Endothelial cell of umbilical vein (primary cell): ENCODE data around the gene RPS19BP1. TPM values are rescaled to one million over a fixed set of nuclear protein-coding genes. Genes with fewer than 3 reads are reported as not detected.

ENCODE experiments used
- BruUV-seq: library from RNA; stranded (reverse); fragments of 400-500 nt; replicated peaks from 2 replicates; lab custom pipeline; 2021; lab: Mats Ljungman, UMichigan
- CTCF ChIA-PET: fragments of 300-600, 350-600 bp; sonication (Branson Sonifier 250); formaldehyde crosslinking; loops from one replicate; lab custom pipeline; 2021; ENCODE audit warnings: antibody characterized with exemption, inconsistent platforms; lab: Charles Lee
- POLR2A ChIA-PET: fragments of 300-600, 350-600 bp; sonication (Branson Sonifier 250); formaldehyde crosslinking; loops from one replicate; lab custom pipeline; 2021; ENCODE audit warnings: antibody characterized with exemption, inconsistent platforms; lab: Charles Lee
- DNase-seq: peaks from one replicate; pipeline ENCODE4 v3.0.0-alpha.2; 2011; ENCODE audit warnings: low read depth, low spot score
- FAIRE-seq: peaks from 2 replicates; lab custom pipeline; 2011; peaks lifted over from hg19 to GRCh38; lab: Jason Lieb, UNC
- H2AFZ ChIP-seq: 2 replicates; pipeline ENCODE4 v1.6.0; 2012; ENCODE audit warnings: low read depth, low read length, control low read depth, inconsistent platforms
- H3K27ac ChIP-seq: 2 replicates; pipeline ENCODE4 v1.5.1; 2011; ENCODE audit warnings: low read depth, mild to moderate bottlenecking, control low read depth, low read length, moderate library complexity; ENCODE audit not compliant: insufficient read depth
- H3K27me3 ChIP-seq, 2 experiments: 2 replicates each; pipeline versions ENCODE4 v1.6.0 to v1.6.1; 2011; ENCODE audit warnings: low read length in 2 of 2, mixed read lengths in 1 of 2; ENCODE audit not compliant: control insufficient read depth in 2 of 2, insufficient read depth in 2 of 2
- H3K36me3 ChIP-seq, 2 experiments: 2 replicates in 1 of 2; 3 replicates in 1 of 2; pipeline ENCODE4 v1.5.1; 2011; ENCODE audit warnings: low read length in 2 of 2, mild to moderate bottlenecking in 1 of 2, moderate library complexity in 1 of 2; ENCODE audit not compliant: control insufficient read depth in 2 of 2, insufficient read depth in 2 of 2; ENCODE audit errors: extremely low read depth in 1 of 2
- H3K4me1 ChIP-seq: 3 replicates; pipeline ENCODE4 v1.5.1; 2011; ENCODE audit warnings: mild to moderate bottlenecking, low read length; ENCODE audit not compliant: control insufficient read depth, insufficient read depth; ENCODE audit errors: extremely low read depth
- H3K4me2 ChIP-seq: 2 replicates; pipeline ENCODE4 v1.6.1; 2011; ENCODE audit warnings: low read length, control low read depth, mixed read lengths; ENCODE audit not compliant: insufficient read depth
- H3K4me3 ChIP-seq, 3 experiments: fragments of 200-600 bp in 1 of 3; sonication (generic), shearing (Covaris generic) in 1 of 3; replicated peaks in 1 of 3; 2 replicates each; pipeline ENCODE4 v1.5.1; 2011 to 2016; ENCODE audit warnings: control low read depth in 3 of 3, low read length in 3 of 3, mild to moderate bottlenecking in 2 of 3, inconsistent platforms in 1 of 3, low read depth in 1 of 3, moderate library complexity in 1 of 3; ENCODE audit not compliant: insufficient read depth in 1 of 3
- H3K79me2 ChIP-seq: 2 replicates; pipeline ENCODE4 v1.6.0; 2012; ENCODE audit warnings: low read length, inconsistent platforms; ENCODE audit not compliant: control insufficient read depth, insufficient read depth
- H3K9ac ChIP-seq: replicated peaks from 2 replicates; pipeline ENCODE3; 2011; ENCODE audit warnings: low read length, control low read depth; ENCODE audit not compliant: insufficient read depth; ENCODE audit errors: extremely low read depth
- H3K9me1 ChIP-seq: replicated peaks from 3 replicates; pipeline ENCODE4 v1.6.0; 2011; ENCODE audit warnings: mild to moderate bottlenecking, low read length; ENCODE audit not compliant: control insufficient read depth, insufficient read depth; ENCODE audit errors: extremely low read depth
- H3K9me3 ChIP-seq: replicated peaks from 2 replicates; pipeline ENCODE4 v1.5.1; 2012; ENCODE audit warnings: low read length, inconsistent platforms; ENCODE audit not compliant: control insufficient read depth, insufficient read depth
- H4K20me1 ChIP-seq: replicated peaks from 2 replicates; pipeline ENCODE3; 2011; ENCODE audit warnings: mild to moderate bottlenecking, low read length; ENCODE audit not compliant: control insufficient read depth, insufficient read depth; ENCODE audit errors: extremely low read depth
- EZH2 ChIP-seq: IDR thresholded peaks from 2 replicates; pipeline ENCODE4 v1.6.1; 2012; ENCODE audit warnings: borderline replicate concordance, low read depth, mild to moderate bottlenecking, moderate library complexity, low read length, inconsistent platforms; ENCODE audit not compliant: severe bottlenecking
- FOS ChIP-seq: IDR thresholded peaks from 2 replicates; pipeline ENCODE4 v1.6.1; 2011; ENCODE audit warnings: mild to moderate bottlenecking, low read length, moderate library complexity, borderline replicate concordance; ENCODE audit not compliant: insufficient read depth
- GATA2 ChIP-seq: IDR thresholded peaks from 2 replicates; pipeline ENCODE4 v1.7.0; 2011; ENCODE audit warnings: low read depth, mild to moderate bottlenecking, moderate library complexity, mixed read lengths, low read length; ENCODE audit not compliant: insufficient read length, insufficient read depth
- JUN ChIP-seq: IDR thresholded peaks from 2 replicates; pipeline ENCODE4 v1.6.1; 2011; ENCODE audit warnings: borderline replicate concordance, low read depth; ENCODE audit not compliant: insufficient read length, insufficient read depth
- MYC ChIP-seq: IDR thresholded peaks from one replicate; pipeline ENCODE4 v1.6.1; 2011; ENCODE audit warnings: mild to moderate bottlenecking, low read depth, low read length
- POLR2A ChIP-seq: IDR thresholded peaks from 2 replicates; pipeline ENCODE4 v1.6.1; 2012; ENCODE audit warnings: low read depth, mild to moderate bottlenecking, control low read depth, low read length
- POLR2AphosphoS5 ChIP-seq: IDR thresholded peaks from 2 replicates; pipeline ENCODE4 v1.6.1; 2012; ENCODE audit warnings: low read depth, mild to moderate bottlenecking, control low read depth, low read length, moderate library complexity; ENCODE audit not compliant: insufficient read depth
- dilution Hi-C: fragments of 300-500 bp; cut with MboI; formaldehyde crosslinking; loops from one replicate; pipeline ENCODE4 v1.15.0; 2019; ENCODE audit warnings: low sequenced_read_pairs; ENCODE audit not compliant: extremely low pct_ligation_motif_present
- intact Hi-C: fragments of 100-400 bp; cut with micrococcal nuclease; formaldehyde crosslinking; loops from one replicate; pipeline ENCODE4 v1.10.0; 2022
- polyA plus RNA-seq, 4 experiments: library from polyadenylated mRNA; depleted of rRNA in 3 of 4; stranded (reverse) in 3 of 4; unstranded in 1 of 4; fragments of >200 nt; gene quantifications; 2 replicates each; pipeline versions ENCODE4 v1.2.1 to v1.2.3, GENCODE V29; 2011 to 2012; ENCODE audit warnings: missing spikeins in 1 of 4
- total RNA-seq: library from RNA; stranded (reverse); gene quantifications from 2 replicates; pipeline ENCODE4 v1.2.3, GENCODE V29; 2021
- TF ChIP-seq, protein P1 (sequence below): IDR thresholded peaks from 2 replicates; pipeline ENCODE4 v1.6.1; 2011; ENCODE audit not compliant: insufficient read depth, insufficient read length
- TF ChIP-seq, protein P2 (sequence below), 2 donors: IDR thresholded peaks; 1 replicate in 1 of 2; 2 replicates in 1 of 2; pipeline ENCODE4 v1.5.1; 2011; ENCODE audit warnings: low read length in 2 of 2, mild to moderate bottlenecking in 2 of 2, moderate library complexity in 2 of 2, control low read depth in 1 of 2, inconsistent platforms in 1 of 2, low read depth in 1 of 2; ENCODE audit not compliant: insufficient read depth in 1 of 2; ENCODE audit errors: extremely low read depth in 1 of 2

RPS19BP1 gene
- total and polyA plus RNA-seq, 2 donors (not counting 3 experiments of a cell fraction or from before 2014, with no cell fraction given): 66.6 to 84.3 TPM

- Histone ChIP-seq H3K9ac (no peak overlapping the region), H3K4me3 (no peak overlapping the region), H2AFZ (no peak overlapping the region), H4K20me1 (no peaks in the 10 kb centered on the region), H3K4me1 (no peaks in the 10 kb centered on the region), H3K9me1 (no peaks in the 10 kb centered on the region), H3K9me3 (no peaks in the 10 kb centered on the region), H3K27ac (no peak overlapping the region), H3K79me2 (no peaks in the 10 kb centered on the region), H3K36me3 (no peaks in the 10 kb centered on the region), H3K4me2 (no peak overlapping the region), H3K27me3 (peaks cover 0 to 3% of the 10 kb centered on the region in 2 experiments)
- DNase-seq (no peak), FAIRE-seq (no peak)
- intact Hi-C loops: loop anchor here (10.0 kb wide), 1 partner anchor 150 kb away; the partner anchor contains the start of gene SYNGR1
- CTCF ChIA-PET: interaction anchor here (0.8 to 6.7 kb wide), 10 partner anchors 12 to 542 kb away, joined by 3 to 197 read pairs (median 8); partner anchors contain the start of gene RPS19BP1
- POLR2A ChIA-PET: interaction anchor here (1.4 kb wide), 1 partner anchor 31 kb away, joined by 6 read pairs; no protein-coding TSS in a partner anchor
- dilution Hi-C loops: no loop called here
- TF ChIP-seq, protein P1, sequence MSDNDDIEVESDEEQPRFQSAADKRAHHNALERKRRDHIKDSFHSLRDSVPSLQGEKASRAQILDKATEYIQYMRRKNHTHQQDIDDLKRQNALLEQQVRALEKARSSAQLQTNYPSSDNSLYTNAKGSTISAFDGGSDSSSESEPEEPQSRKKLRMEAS: no peak
- TF ChIP-seq MYC (no peak), EZH2 (no peak), POLR2A (no peak), FOS (no peak), GATA2 (no peak), JUN (no peak), POLR2AphosphoS5 (no peak)
- TF ChIP-seq, protein P2, sequence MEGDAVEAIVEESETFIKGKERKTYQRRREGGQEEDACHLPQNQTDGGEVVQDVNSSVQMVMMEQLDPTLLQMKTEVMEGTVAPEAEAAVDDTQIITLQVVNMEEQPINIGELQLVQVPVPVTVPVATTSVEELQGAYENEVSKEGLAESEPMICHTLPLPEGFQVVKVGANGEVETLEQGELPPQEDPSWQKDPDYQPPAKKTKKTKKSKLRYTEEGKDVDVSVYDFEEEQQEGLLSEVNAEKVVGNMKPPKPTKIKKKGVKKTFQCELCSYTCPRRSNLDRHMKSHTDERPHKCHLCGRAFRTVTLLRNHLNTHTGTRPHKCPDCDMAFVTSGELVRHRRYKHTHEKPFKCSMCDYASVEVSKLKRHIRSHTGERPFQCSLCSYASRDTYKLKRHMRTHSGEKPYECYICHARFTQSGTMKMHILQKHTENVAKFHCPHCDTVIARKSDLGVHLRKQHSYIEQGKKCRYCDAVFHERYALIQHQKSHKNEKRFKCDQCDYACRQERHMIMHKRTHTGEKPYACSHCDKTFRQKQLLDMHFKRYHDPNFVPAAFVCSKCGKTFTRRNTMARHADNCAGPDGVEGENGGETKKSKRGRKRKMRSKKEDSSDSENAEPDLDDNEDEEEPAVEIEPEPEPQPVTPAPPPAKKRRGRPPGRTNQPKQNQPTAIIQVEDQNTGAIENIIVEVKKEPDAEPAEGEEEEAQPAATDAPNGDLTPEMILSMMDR (IDR thresholded peaks at IDR 0.05; ENCODE audit: extremely low read depth in 1 of 2, insufficient read depth in 1 of 2, low read depth in 1 of 2, low read length in 2 of 2): no peak
- no TSS peak for BruUV-seq
Measured at GRCh38 chr22:39494471-39495120, 38.0 kb downstream of the RPS19BP1 start.
